IPS-NIHi11 (cell line): Measurements from ENCODE around the gene CCDC198.

Experiments used
- DNase-seq: peaks from one replicate; pipeline ENCODE4 v3.0.0; 2012; ENCODE audit warnings: mixed read lengths, low spot score

The CCDC198 gene

GRCh38 chr14:57464008-57464730 is 29.5 kb downstream of the CCDC198 start:
- DNase-seq = no peak

- DNase-seq = no peak
These were observed 31.1 kb downstream of the CCDC198 start for GRCh38 chr14:57462551-57462950.

GRCh38 chr14:57461777-57462320 is 31.8 kb downstream of the CCDC198 start:
- no peak for DNase-seq

DNA sequence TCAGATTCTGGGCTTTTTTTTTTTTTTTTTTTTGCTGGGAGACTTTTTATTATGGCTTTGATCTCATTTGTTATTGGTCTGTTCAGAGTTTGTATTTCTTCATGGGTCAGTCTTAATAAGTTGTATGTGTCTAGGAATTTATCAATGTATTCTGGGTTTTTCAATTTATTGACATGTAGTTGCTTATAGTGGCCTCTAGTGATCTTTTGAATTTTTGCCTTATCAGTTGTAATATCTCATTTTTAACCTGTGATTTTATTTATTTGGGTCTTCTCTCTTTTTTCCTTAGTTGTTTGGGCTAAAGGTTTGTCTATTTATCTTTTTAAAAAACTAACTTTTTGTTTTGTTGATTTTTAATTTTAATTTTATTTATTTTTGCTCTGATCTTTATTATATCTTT is 57.7 kb downstream of the CCDC198 start:
- DNase-seq = no peak

- DNase-seq = no peak
These were observed 72.7 kb downstream of the CCDC198 start for GRCh38 chr14:57420986-57421385.

- DNase-seq = no peak
These were observed 73.6 kb downstream of the CCDC198 start for GRCh38 chr14:57420033-57420432.
